ENCODE measurements around the gene IL24.

The IL24 gene

GRCh38 chr1:206915030-206915735, 17.9 kb downstream of the IL24 start:
- Histone ChIP-seq H3K9me3 (ENCODE audit: severe bottlenecking) (no peaks in the 10 kb centered on the region), H3K36me3 (ENCODE audit: low read depth) (no peaks in the 10 kb centered on the region), H3K27ac (ENCODE audit: poor library complexity, severe bottlenecking) (no peak overlapping the region), H3K4me1 (ENCODE audit: insufficient read depth, poor library complexity, severe bottlenecking) (no peaks in the 10 kb centered on the region), H3K27me3 (ENCODE audit: insufficient read depth, poor library complexity, severe bottlenecking) (no peaks in the 10 kb centered on the region), H3K4me3 (ENCODE audit: severe bottlenecking) (no peak overlapping the region)
- no peak for TF ChIP-seq CTCF (IDR thresholded peaks at IDR 0.05; ENCODE audit: poor library complexity, severe bottlenecking)
- no peak for ATAC-seq (ENCODE audit: low read depth)
- no peak for DNase-seq (ENCODE audit: low spot score)

GRCh38 chr1:206916000-206916709, 18.9 kb downstream of the IL24 start:
- Histone ChIP-seq H3K4me1 (ENCODE audit: insufficient read depth, poor library complexity, severe bottlenecking) (no peaks in the 10 kb centered on the region), H3K4me3 (ENCODE audit: severe bottlenecking) (no peak overlapping the region), H3K27me3 (ENCODE audit: insufficient read depth, poor library complexity, severe bottlenecking) (no peaks in the 10 kb centered on the region), H3K27ac (ENCODE audit: poor library complexity, severe bottlenecking) (no peak overlapping the region), H3K9me3 (ENCODE audit: severe bottlenecking) (no peaks in the 10 kb centered on the region), H3K36me3 (ENCODE audit: low read depth) (no peaks in the 10 kb centered on the region)
- ATAC-seq (ENCODE audit: low read depth) = no peak
- DNase-seq (ENCODE audit: low spot score) = no peak
- no peak for TF ChIP-seq CTCF (IDR thresholded peaks at IDR 0.05; ENCODE audit: poor library complexity, severe bottlenecking)

- H3K27ac ChIP-seq (ENCODE audit: poor library complexity, severe bottlenecking) = no peak overlapping the region
- H3K27me3 ChIP-seq (ENCODE audit: insufficient read depth, poor library complexity, severe bottlenecking) = no peaks in the 10 kb centered on the region
- ATAC-seq (ENCODE audit: low read depth) = no peak
- TF ChIP-seq CTCF (IDR thresholded peaks at IDR 0.05; ENCODE audit: poor library complexity, severe bottlenecking) = no peak
- no peaks in the 10 kb centered on the region for H3K9me3 ChIP-seq (ENCODE audit: severe bottlenecking)
- H3K36me3 ChIP-seq (ENCODE audit: low read depth) = no peaks in the 10 kb centered on the region
- H3K4me3 ChIP-seq (ENCODE audit: severe bottlenecking) = no peak overlapping the region
- no peak for DNase-seq (ENCODE audit: low spot score)
- H3K4me1 ChIP-seq (ENCODE audit: insufficient read depth, poor library complexity, severe bottlenecking) = no peaks in the 10 kb centered on the region
Measured at GRCh38 chr1:206918076-206918475, 20.8 kb downstream of the IL24 start.

GRCh38 chr1:206921772-206922265, 24.6 kb downstream of the IL24 start, which contains the start of gene FCMR:
FCMR (minus strand) TSS chr1:206921941; CDS start chr1:206921854, 87 bp downstream.
- H3K4me1 ChIP-seq (ENCODE audit: insufficient read depth, poor library complexity, severe bottlenecking) = no peaks in the 10 kb centered on the region
- no peaks in the 10 kb centered on the region for H3K36me3 ChIP-seq (ENCODE audit: low read depth)
- ATAC-seq (ENCODE audit: low read depth) (no peak), DNase-seq (ENCODE audit: low spot score) (no peak)
- no peak for TF ChIP-seq CTCF (IDR thresholded peaks at IDR 0.05; ENCODE audit: poor library complexity, severe bottlenecking)
- no peaks in the 10 kb centered on the region for H3K9me3 ChIP-seq (ENCODE audit: severe bottlenecking)
- H3K4me3 ChIP-seq (ENCODE audit: severe bottlenecking) = no peak within 1 kb of the TSS
- no peaks in the 10 kb centered on the region for H3K27me3 ChIP-seq (ENCODE audit: insufficient read depth, poor library complexity, severe bottlenecking)
- H3K27ac ChIP-seq (ENCODE audit: poor library complexity, severe bottlenecking) = no peak within 1 kb of the TSS
